ENCODE results near the gene NUDT21.

DNA sequence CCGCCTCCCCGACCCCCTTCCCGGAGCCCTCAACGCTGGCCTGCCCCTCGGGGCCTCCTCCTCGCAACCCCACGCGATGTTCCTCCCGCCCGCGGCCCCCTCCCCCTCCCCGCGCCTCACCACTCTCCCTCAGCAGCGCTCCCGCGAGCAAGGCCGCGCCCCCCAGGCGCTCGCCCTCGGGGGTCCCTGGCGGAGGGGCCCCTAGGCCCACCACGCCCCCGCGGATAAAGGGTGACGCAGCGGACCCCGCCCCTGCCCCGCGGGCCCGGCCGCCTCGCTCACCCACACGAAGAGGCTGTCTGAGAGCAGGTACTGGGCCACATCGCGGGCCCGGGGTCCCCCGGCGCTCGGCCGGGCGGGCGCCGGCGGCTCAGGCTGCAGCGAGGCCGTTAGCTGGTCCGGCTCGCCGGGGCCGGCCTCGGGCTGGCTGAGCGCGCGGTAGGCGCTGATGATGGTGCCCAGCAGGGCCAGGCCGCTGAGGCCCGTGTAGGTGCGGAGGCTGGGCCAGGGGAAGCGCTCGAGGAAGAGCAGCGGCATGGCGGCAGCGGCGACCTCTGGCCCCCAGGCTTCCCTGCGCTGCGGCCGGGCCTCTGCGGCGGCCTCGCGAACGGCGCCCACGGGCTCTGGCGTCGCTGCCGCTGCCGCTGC is 26.2 kb downstream of the NUDT21 start:
- TF ChIP-seq, protein P1, sequence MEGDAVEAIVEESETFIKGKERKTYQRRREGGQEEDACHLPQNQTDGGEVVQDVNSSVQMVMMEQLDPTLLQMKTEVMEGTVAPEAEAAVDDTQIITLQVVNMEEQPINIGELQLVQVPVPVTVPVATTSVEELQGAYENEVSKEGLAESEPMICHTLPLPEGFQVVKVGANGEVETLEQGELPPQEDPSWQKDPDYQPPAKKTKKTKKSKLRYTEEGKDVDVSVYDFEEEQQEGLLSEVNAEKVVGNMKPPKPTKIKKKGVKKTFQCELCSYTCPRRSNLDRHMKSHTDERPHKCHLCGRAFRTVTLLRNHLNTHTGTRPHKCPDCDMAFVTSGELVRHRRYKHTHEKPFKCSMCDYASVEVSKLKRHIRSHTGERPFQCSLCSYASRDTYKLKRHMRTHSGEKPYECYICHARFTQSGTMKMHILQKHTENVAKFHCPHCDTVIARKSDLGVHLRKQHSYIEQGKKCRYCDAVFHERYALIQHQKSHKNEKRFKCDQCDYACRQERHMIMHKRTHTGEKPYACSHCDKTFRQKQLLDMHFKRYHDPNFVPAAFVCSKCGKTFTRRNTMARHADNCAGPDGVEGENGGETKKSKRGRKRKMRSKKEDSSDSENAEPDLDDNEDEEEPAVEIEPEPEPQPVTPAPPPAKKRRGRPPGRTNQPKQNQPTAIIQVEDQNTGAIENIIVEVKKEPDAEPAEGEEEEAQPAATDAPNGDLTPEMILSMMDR (IDR thresholded peaks at IDR 0.05 in 8 of 11, conservative IDR thresholded peaks at IDR 0.05 in 3 of 11), result no peak
- TF ChIP-seq POLR2A (IDR thresholded peaks at IDR 0.05) (no peak), POLR2AphosphoS5 (IDR thresholded peaks at IDR 0.05) (peak in 1 of 3 donors; percentile 2)

Data from spleen (tissue), 7 donors.